ENCODE data around the gene UPF1.

GRCh38 chr19:18814063-18814462 lies 17.7 kb upstream of the UPF1 start:
- TF ChIP-seq CTCF (IDR thresholded peaks at IDR 0.05; ENCODE audit: insufficient read depth, low read depth, low read length) (no peak), EZH2 (IDR thresholded peaks at IDR 0.05; ENCODE audit: insufficient read depth, low read length) (no peak)

Data from astrocyte (in vitro differentiated cells and primary cell).